Measurements from ENCODE around the gene ZNF75A. TPM values are rescaled to one million over a fixed set of nuclear protein-coding genes. Genes with fewer than 3 reads are reported as not detected.

ZNF75A gene
- total and polyA plus RNA-seq, 2 experiments from 2014 or later, result 29.6 to 36.9 TPM

DNA sequence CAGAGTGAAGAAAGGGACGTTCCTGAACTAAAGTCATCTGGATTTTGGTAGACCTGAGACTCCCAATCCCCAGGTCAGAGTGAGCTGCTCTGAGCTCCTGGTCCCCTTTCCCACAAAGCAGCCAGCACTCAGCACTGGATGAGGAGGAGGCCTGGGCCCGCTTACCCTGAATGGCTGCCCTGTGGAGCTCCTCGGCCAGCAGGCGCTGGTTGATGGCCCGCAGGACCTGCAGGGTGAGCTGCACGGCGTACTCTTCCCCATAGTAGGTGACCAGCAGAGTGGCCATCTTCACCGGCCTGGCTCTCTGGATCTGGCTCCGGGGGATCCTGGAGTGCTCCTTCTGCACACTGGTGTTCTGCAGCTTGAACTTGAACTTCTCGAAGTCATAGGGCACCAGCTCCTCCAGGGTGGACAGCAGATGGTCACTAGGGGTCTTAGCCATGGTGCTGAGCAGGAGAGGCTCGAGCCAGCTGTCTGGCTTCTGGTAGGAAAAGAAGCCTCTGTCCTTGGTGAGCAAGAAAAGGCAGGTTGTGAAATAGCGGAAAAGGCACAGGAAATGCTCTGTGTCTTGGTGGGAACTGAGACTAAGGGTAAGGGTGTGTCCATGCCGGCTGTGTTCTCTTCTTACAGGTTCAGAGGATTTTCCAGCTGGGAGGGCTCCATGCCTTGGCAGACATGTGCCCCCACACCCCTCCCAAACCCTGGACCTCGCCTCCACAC is 49.0 kb upstream of the ZNF75A start, which contains the start of gene MEFV:
Gene MEFV (minus strand): TSS at position 488 of the 720 bp plus-strand sequence. CDS start 46 bp downstream, at position 442.
- Histone ChIP-seq H2AFZ (no peak within 1 kb of the TSS), H4K20me1 (replicated peaks; ENCODE audit: insufficient read depth) (no peaks in the 10 kb centered on the region), H3K27ac (ENCODE audit: low read depth) (no peak within 1 kb of the TSS), H3K79me2 (replicated peaks; ENCODE audit: insufficient read depth) (no peaks in the 10 kb centered on the region), H3K9me2 (ENCODE audit: insufficient read depth) (no peaks in the 10 kb centered on the region), H3K36me3 (ENCODE audit: insufficient read depth) (no peaks in the 10 kb centered on the region), H3K4me3 (no peak within 1 kb of the TSS), H3F3A (replicated peaks; ENCODE audit: low read depth) (no peaks in the 10 kb centered on the region), H3K4me2 (no peak within 1 kb of the TSS), H3K27me3 (ENCODE audit: insufficient read depth) (no peaks in the 10 kb centered on the region), H3K4me1 (ENCODE audit: insufficient read depth) (no peaks in the 10 kb centered on the region)
- Mint-ChIP-seq H3K27ac (no peak within 1 kb of the TSS), H3K36me3 (ENCODE audit: low read depth) (peaks cover 6% of the 10 kb centered on the region; the same call in 2 of the 3 replicates), H3K4me3 (no peak within 1 kb of the TSS), H3K27me3 (ENCODE audit: insufficient read depth, low read depth, poor library complexity) (peaks cover 10% of the 10 kb centered on the region), H3K4me1 (no peaks in the 10 kb centered on the region), H3K9me3 (peaks cover 76% of the 10 kb centered on the region)
- ATAC-seq (no peak), DNase-seq (ENCODE audit: low spot score) (no peak)
- TF ChIP-seq EZH2 (IDR thresholded peaks at IDR 0.05; ENCODE audit: low read depth, unreplicated experiment), result no peak
- TF ChIP-seq, protein P1, sequence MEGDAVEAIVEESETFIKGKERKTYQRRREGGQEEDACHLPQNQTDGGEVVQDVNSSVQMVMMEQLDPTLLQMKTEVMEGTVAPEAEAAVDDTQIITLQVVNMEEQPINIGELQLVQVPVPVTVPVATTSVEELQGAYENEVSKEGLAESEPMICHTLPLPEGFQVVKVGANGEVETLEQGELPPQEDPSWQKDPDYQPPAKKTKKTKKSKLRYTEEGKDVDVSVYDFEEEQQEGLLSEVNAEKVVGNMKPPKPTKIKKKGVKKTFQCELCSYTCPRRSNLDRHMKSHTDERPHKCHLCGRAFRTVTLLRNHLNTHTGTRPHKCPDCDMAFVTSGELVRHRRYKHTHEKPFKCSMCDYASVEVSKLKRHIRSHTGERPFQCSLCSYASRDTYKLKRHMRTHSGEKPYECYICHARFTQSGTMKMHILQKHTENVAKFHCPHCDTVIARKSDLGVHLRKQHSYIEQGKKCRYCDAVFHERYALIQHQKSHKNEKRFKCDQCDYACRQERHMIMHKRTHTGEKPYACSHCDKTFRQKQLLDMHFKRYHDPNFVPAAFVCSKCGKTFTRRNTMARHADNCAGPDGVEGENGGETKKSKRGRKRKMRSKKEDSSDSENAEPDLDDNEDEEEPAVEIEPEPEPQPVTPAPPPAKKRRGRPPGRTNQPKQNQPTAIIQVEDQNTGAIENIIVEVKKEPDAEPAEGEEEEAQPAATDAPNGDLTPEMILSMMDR (conservative IDR thresholded peaks at IDR 0.05; ENCODE audit: low read depth in 2 of 2), result no peak
- TF ChIP-seq STAT1 (IDR thresholded peaks at IDR 0.05; ENCODE audit: unreplicated experiment), result no peak
- TF ChIP-seq ZNF114 (CRISPR knock-in tag; IDR thresholded peaks at IDR 0.05), result no peak
- no peak for TF ChIP-seq POLR2AphosphoS5 (IDR thresholded peaks at IDR 0.05; ENCODE audit: low read depth)
- TF ChIP-seq, protein P2, sequence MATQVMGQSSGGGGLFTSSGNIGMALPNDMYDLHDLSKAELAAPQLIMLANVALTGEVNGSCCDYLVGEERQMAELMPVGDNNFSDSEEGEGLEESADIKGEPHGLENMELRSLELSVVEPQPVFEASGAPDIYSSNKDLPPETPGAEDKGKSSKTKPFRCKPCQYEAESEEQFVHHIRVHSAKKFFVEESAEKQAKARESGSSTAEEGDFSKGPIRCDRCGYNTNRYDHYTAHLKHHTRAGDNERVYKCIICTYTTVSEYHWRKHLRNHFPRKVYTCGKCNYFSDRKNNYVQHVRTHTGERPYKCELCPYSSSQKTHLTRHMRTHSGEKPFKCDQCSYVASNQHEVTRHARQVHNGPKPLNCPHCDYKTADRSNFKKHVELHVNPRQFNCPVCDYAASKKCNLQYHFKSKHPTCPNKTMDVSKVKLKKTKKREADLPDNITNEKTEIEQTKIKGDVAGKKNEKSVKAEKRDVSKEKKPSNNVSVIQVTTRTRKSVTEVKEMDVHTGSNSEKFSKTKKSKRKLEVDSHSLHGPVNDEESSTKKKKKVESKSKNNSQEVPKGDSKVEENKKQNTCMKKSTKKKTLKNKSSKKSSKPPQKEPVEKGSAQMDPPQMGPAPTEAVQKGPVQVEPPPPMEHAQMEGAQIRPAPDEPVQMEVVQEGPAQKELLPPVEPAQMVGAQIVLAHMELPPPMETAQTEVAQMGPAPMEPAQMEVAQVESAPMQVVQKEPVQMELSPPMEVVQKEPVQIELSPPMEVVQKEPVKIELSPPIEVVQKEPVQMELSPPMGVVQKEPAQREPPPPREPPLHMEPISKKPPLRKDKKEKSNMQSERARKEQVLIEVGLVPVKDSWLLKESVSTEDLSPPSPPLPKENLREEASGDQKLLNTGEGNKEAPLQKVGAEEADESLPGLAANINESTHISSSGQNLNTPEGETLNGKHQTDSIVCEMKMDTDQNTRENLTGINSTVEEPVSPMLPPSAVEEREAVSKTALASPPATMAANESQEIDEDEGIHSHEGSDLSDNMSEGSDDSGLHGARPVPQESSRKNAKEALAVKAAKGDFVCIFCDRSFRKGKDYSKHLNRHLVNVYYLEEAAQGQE (IDR thresholded peaks at IDR 0.05; ENCODE audit: unreplicated experiment), result no peak
- TF ChIP-seq, protein P3, sequence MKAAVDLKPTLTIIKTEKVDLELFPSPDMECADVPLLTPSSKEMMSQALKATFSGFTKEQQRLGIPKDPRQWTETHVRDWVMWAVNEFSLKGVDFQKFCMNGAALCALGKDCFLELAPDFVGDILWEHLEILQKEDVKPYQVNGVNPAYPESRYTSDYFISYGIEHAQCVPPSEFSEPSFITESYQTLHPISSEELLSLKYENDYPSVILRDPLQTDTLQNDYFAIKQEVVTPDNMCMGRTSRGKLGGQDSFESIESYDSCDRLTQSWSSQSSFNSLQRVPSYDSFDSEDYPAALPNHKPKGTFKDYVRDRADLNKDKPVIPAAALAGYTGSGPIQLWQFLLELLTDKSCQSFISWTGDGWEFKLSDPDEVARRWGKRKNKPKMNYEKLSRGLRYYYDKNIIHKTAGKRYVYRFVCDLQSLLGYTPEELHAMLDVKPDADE (IDR thresholded peaks at IDR 0.05), result no peak
- TF ChIP-seq, protein P4, sequence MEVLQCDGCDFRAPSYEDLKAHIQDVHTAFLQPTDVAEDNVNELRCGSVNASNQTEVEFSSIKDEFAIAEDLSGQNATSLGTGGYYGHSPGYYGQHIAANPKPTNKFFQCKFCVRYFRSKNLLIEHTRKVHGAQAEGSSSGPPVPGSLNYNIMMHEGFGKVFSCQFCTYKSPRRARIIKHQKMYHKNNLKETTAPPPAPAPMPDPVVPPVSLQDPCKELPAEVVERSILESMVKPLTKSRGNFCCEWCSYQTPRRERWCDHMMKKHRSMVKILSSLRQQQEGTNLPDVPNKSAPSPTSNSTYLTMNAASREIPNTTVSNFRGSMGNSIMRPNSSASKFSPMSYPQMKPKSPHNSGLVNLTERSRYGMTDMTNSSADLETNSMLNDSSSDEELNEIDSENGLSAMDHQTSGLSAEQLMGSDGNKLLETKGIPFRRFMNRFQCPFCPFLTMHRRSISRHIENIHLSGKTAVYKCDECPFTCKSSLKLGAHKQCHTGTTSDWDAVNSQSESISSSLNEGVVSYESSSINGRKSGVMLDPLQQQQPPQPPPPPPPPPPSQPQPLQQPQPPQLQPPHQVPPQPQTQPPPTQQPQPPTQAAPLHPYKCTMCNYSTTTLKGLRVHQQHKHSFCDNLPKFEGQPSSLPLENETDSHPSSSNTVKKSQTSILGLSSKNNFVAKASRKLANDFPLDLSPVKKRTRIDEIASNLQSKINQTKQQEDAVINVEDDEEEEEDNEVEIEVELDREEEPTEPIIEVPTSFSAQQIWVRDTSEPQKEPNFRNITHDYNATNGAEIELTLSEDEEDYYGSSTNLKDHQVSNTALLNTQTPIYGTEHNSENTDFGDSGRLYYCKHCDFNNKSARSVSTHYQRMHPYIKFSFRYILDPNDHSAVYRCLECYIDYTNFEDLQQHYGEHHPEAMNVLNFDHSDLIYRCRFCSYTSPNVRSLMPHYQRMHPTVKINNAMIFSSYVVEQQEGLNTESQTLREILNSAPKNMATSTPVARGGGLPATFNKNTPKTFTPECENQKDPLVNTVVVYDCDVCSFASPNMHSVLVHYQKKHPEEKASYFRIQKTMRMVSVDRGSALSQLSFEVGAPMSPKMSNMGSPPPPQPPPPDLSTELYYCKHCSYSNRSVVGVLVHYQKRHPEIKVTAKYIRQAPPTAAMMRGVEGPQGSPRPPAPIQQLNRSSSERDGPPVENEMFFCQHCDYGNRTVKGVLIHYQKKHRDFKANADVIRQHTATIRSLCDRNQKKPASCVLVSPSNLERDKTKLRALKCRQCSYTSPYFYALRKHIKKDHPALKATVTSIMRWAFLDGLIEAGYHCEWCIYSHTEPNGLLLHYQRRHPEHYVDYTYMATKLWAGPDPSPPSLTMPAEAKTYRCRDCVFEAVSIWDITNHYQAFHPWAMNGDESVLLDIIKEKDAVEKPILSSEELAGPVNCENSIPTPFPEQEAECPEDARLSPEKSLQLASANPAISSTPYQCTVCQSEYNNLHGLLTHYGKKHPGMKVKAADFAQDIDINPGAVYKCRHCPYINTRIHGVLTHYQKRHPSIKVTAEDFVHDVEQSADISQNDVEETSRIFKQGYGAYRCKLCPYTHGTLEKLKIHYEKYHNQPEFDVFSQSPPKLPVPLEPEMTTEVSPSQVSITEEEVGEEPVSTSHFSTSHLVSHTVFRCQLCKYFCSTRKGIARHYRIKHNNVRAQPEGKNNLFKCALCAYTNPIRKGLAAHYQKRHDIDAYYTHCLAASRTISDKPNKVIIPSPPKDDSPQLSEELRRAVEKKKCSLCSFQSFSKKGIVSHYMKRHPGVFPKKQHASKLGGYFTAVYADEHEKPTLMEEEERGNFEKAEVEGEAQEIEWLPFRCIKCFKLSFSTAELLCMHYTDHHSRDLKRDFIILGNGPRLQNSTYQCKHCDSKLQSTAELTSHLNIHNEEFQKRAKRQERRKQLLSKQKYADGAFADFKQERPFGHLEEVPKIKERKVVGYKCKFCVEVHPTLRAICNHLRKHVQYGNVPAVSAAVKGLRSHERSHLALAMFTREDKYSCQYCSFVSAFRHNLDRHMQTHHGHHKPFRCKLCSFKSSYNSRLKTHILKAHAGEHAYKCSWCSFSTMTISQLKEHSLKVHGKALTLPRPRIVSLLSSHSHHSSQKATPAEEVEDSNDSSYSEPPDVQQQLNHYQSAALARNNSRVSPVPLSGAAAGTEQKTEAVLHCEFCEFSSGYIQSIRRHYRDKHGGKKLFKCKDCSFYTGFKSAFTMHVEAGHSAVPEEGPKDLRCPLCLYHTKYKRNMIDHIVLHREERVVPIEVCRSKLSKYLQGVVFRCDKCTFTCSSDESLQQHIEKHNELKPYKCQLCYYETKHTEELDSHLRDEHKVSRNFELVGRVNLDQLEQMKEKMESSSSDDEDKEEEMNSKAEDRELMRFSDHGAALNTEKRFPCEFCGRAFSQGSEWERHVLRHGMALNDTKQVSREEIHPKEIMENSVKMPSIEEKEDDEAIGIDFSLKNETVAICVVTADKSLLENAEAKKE (CRISPR knock-in tag; IDR thresholded peaks at IDR 0.05), result no peak
- TF ChIP-seq CREB1 (CRISPR knock-in tag; IDR thresholded peaks at IDR 0.05; ENCODE audit: low read depth), result no peak
- TF ChIP-seq JUNB (IDR thresholded peaks at IDR 0.05; ENCODE audit: unreplicated experiment), result no peak
- no peak for TF ChIP-seq EZH2phosphoT487 (IDR thresholded peaks at IDR 0.05; ENCODE audit: unreplicated experiment)
- TF ChIP-seq NANOG (IDR thresholded peaks at IDR 0.05; ENCODE audit: borderline replicate concordance), result no peak
- no peak for TF ChIP-seq ZNF331 (CRISPR knock-in tag; IDR thresholded peaks at IDR 0.05; ENCODE audit: low read depth)
